Omental fat pad (tissue), 4 donors: ENCODE data around the gene ZMIZ1. TPM values are rescaled to one million over a fixed set of nuclear protein-coding genes. Genes with fewer than 3 reads are reported as not detected.

Experiments
- ATAC-seq: fragments of 150-250 bp; one replicate; pipeline ENCODE4 v1.9.1; 2016; ENCODE audit warnings: mild to moderate bottlenecking, moderate library complexity; ENCODE audit not compliant: low FRiP score
- DNase-seq: peaks from one replicate; pipeline ENCODE4 v3.0.0-alpha.2; 2019; ENCODE audit warnings: low spot score
- total RNA-seq, 4 donors: library from RNA; depleted of rRNA; stranded (reverse); fragments of >200 nt; gene quantifications; one replicate each; pipeline ENCODE4 v1.1.0, GENCODE V29; 2016
- TF ChIP-seq, protein P1 (sequence below), 3 donors: fragments of 450-650 bp; IDR thresholded peaks; one replicate each; pipeline ENCODE4 v1.5.1; 2016 to 2017; ENCODE audit warnings: antibody characterized with exemption in 3 of 3, mild to moderate bottlenecking in 3 of 3, moderate library complexity in 2 of 3

Gene ZMIZ1
- total RNA-seq, 4 donors from 2014 or later = 24.2 to 64.8 (median 43.1) TPM

GRCh38 chr10:79320820-79321493, 252.2 kb downstream of the ZMIZ1 start:
- DNase-seq (no peak), ATAC-seq (no peak)
- TF ChIP-seq, protein P1, sequence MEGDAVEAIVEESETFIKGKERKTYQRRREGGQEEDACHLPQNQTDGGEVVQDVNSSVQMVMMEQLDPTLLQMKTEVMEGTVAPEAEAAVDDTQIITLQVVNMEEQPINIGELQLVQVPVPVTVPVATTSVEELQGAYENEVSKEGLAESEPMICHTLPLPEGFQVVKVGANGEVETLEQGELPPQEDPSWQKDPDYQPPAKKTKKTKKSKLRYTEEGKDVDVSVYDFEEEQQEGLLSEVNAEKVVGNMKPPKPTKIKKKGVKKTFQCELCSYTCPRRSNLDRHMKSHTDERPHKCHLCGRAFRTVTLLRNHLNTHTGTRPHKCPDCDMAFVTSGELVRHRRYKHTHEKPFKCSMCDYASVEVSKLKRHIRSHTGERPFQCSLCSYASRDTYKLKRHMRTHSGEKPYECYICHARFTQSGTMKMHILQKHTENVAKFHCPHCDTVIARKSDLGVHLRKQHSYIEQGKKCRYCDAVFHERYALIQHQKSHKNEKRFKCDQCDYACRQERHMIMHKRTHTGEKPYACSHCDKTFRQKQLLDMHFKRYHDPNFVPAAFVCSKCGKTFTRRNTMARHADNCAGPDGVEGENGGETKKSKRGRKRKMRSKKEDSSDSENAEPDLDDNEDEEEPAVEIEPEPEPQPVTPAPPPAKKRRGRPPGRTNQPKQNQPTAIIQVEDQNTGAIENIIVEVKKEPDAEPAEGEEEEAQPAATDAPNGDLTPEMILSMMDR (IDR thresholded peaks at IDR 0.05) = no peak

- no peak for ATAC-seq
- DNase-seq = no peak
- TF ChIP-seq, protein P1 (IDR thresholded peaks at IDR 0.05) = no peak
Measured at GRCh38 chr10:79321494-79321882, 252.7 kb downstream of the ZMIZ1 start.

DNA sequence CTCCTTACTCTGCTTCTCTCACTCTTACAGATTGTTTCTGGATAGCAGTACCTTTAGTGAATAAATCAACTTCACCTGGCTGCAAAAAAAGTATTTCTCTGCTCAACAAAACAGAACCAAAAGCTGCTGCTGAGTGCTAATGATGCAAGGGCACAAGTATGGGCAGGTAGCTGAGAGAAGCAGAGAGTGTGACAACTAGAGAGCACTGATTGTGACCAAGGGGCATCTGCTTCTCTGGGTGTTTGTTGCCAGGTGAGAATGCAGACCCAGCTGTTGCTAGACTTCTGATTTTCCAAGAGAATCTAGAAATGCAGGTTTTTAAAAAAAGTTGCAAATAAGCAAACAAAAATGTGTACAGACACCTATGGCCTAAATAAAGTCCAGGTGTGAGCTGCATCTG, 253.2 kb downstream of the ZMIZ1 start:
- DNase-seq (no peak), ATAC-seq (no peak)
- TF ChIP-seq, protein P1 (IDR thresholded peaks at IDR 0.05) = no peak

- DNase-seq (no peak), ATAC-seq (no peak)
- TF ChIP-seq, protein P1 (IDR thresholded peaks at IDR 0.05) = no peak
Measured at GRCh38 chr10:79322616-79323543, 254.1 kb downstream of the ZMIZ1 start.

DNA sequence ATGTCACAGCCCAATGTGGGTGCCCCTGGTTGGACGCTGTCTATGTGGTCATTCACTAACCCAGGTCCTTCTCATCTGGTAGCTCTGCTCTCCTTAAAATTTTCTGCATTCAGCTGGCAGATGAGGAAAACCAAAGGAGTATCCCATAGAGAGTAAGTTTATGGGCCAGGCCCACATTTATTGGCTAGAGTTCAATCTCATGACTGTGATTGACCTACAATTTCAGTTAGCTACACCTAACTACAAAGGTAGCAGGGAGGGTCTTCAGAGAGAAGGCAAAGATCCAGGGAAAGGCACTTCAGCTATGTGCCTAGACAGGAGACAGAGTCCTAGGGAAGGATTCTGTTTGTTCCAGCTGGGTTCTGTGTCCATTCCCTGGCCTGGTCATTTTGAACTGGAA, 254.8 kb downstream of the ZMIZ1 start:
- DNase-seq (no peak), ATAC-seq (no peak)
- TF ChIP-seq, protein P1 (IDR thresholded peaks at IDR 0.05) = no peak

GRCh38 chr10:79324032-79324695, 255.4 kb downstream of the ZMIZ1 start:
- TF ChIP-seq, protein P1 (IDR thresholded peaks at IDR 0.05) = no peak
- ATAC-seq = no peak
- DNase-seq = no peak
